HL-60 (cell line): ENCODE measurements around the gene LCTL.

Experiments used
- GABPA ChIP-seq: IDR thresholded peaks from 2 replicates; pipeline ENCODE4 v1.6.1; 2012; ENCODE audit warnings: low read depth
- POLR2AphosphoS5 ChIP-seq: IDR thresholded peaks from 2 replicates; pipeline ENCODE4 v1.6.1; 2012; ENCODE audit warnings: low read depth
- REST ChIP-seq: IDR thresholded peaks from 2 replicates; pipeline ENCODE4 v1.6.1; 2012; ENCODE audit warnings: low read depth; ENCODE audit not compliant: insufficient replicate concordance
- TF ChIP-seq, protein P1 (sequence below): IDR thresholded peaks from one replicate; pipeline ENCODE4 v1.5.1; 2011; ENCODE audit warnings: low read length, control low read depth, inconsistent platforms; ENCODE audit not compliant: insufficient read depth

DNA sequence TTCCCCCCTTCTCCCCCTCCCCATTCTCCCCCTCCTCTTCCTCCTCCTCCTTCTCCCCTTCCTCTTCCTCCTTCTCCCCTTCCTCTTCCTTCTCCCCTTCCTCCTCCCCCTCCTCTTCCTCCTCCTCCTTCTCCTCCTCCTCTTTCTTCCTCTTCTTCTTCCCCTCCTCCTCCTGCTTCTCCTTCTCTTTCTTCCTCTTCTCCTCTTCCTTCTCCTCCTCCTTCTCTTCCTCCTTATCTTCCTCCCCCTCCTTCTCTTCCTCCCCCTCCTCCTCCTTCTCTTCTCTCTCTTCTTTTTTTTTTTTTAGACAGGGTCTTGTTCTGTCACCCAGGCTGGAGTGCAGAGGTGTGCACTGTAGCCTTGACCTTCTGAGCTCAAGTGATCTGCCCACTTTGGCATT is 21.2 kb upstream of the LCTL start:
- TF ChIP-seq POLR2AphosphoS5 (no peak), REST (no peak), GABPA (no peak)
- TF ChIP-seq, protein P1, sequence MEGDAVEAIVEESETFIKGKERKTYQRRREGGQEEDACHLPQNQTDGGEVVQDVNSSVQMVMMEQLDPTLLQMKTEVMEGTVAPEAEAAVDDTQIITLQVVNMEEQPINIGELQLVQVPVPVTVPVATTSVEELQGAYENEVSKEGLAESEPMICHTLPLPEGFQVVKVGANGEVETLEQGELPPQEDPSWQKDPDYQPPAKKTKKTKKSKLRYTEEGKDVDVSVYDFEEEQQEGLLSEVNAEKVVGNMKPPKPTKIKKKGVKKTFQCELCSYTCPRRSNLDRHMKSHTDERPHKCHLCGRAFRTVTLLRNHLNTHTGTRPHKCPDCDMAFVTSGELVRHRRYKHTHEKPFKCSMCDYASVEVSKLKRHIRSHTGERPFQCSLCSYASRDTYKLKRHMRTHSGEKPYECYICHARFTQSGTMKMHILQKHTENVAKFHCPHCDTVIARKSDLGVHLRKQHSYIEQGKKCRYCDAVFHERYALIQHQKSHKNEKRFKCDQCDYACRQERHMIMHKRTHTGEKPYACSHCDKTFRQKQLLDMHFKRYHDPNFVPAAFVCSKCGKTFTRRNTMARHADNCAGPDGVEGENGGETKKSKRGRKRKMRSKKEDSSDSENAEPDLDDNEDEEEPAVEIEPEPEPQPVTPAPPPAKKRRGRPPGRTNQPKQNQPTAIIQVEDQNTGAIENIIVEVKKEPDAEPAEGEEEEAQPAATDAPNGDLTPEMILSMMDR = no peak
